Mesendoderm (in vitro differentiated cells): Measurements from ENCODE around the gene RPP38.

ENCODE experiments used
- DNase-seq: peaks from one replicate; pipeline ENCODE4 v3.0.0; 2013
- H2AK5ac ChIP-seq: 2 replicates; pipeline ENCODE4 v1.6.1; 2013; ENCODE audit warnings: low read length, inconsistent platforms
- H2BK120ac ChIP-seq: 2 replicates; pipeline ENCODE4 v1.6.1; 2013; ENCODE audit warnings: low read depth, mild to moderate bottlenecking, low read length, moderate library complexity, mixed read lengths
- H2BK15ac ChIP-seq: replicated peaks from 2 replicates; pipeline ENCODE4 v1.6.1; 2013; ENCODE audit warnings: low read depth, mild to moderate bottlenecking, moderate library complexity
- H2BK5ac ChIP-seq: 2 replicates; pipeline ENCODE4 v1.6.1; 2013; ENCODE audit warnings: low read length, inconsistent platforms
- H3K18ac ChIP-seq: 2 replicates; pipeline ENCODE4 v1.6.1; 2013; ENCODE audit warnings: mild to moderate bottlenecking, low read length, mixed read lengths
- H3K23ac ChIP-seq: one replicate; pipeline ENCODE4 v1.6.1; 2013; ENCODE audit warnings: low read length
- H3K27ac ChIP-seq: 2 replicates; pipeline ENCODE4 v1.5.1; 2013; ENCODE audit warnings: low read depth, mild to moderate bottlenecking, inconsistent platforms, low read length, moderate library complexity
- H3K27me3 ChIP-seq: 2 replicates; pipeline ENCODE4 v1.6.1; 2013; ENCODE audit warnings: low read length, control low read depth, mild to moderate bottlenecking, inconsistent platforms; ENCODE audit not compliant: insufficient read depth, poor library complexity
- H3K36me3 ChIP-seq: 2 replicates; pipeline ENCODE4 v1.6.1; 2013; ENCODE audit warnings: low read length, inconsistent platforms; ENCODE audit not compliant: control insufficient read depth, insufficient read depth
- H3K4ac ChIP-seq: one replicate; pipeline ENCODE4 v1.6.1; 2013; ENCODE audit warnings: low read depth, mild to moderate bottlenecking, low read length, moderate library complexity
- H3K4me1 ChIP-seq: 2 replicates; pipeline ENCODE4 v1.6.1; 2013; ENCODE audit warnings: low read depth, low read length, inconsistent platforms; ENCODE audit not compliant: control insufficient read depth
- H3K4me2 ChIP-seq: 2 replicates; pipeline ENCODE4 v1.6.1; 2013; ENCODE audit warnings: low read length
- H3K4me3 ChIP-seq: 2 replicates; pipeline ENCODE4 v1.5.1; 2013; ENCODE audit warnings: mild to moderate bottlenecking, low read length
- H3K56ac ChIP-seq: one replicate; pipeline ENCODE4 v1.6.1; 2013; ENCODE audit warnings: low read length
- H3K79me1 ChIP-seq: 2 replicates; pipeline ENCODE4 v1.6.1; 2013; ENCODE audit warnings: low read length, inconsistent platforms
- H3K79me2 ChIP-seq: 2 replicates; pipeline ENCODE4 v1.6.1; 2013; ENCODE audit warnings: mild to moderate bottlenecking, low read length; ENCODE audit not compliant: control insufficient read depth, insufficient read depth
- H3K9ac ChIP-seq: 2 replicates; pipeline ENCODE4 v1.6.1; 2013; ENCODE audit warnings: low read length, inconsistent platforms
- H4K5ac ChIP-seq: one replicate; pipeline ENCODE4 v1.6.1; 2013; ENCODE audit warnings: low read length
- H4K8ac ChIP-seq: one replicate; pipeline ENCODE4 v1.6.1; 2013; ENCODE audit warnings: low read depth, mild to moderate bottlenecking, control low read depth, low read length, moderate library complexity
- WGBS: extraction: QIAGEN DNeasy Blood & Tissue Kit; methylation state at CpG from one replicate; pipeline ENCODE4 v1.1.7; 2013; ENCODE audit warnings: low lambda C conversion rate, missing lambda C conversion rate; ENCODE audit not compliant: insufficient coverage; ENCODE audit errors: extremely low coverage; 5-methylcytosine and 5-hydroxymethylcytosine counted together

Gene RPP38

GRCh38 chr10:15137636-15138035 is 40.5 kb downstream of the RPP38 start:
- peaks cover 4% of the 10 kb centered on the region for H3K36me3 ChIP-seq
- H3K4me3 ChIP-seq = no peak overlapping the region

GRCh38 chr10:15140698-15141097 is 43.5 kb downstream of the RPP38 start:
- Histone ChIP-seq H3K27me3 (no peaks in the 10 kb centered on the region), H3K23ac (no peak overlapping the region), H3K79me1 (peaks cover 2% of the 10 kb centered on the region), H2BK15ac (no peak overlapping the region), H3K9ac (no peak overlapping the region), H4K8ac (no peak overlapping the region), H3K79me2 (no peaks in the 10 kb centered on the region), H3K36me3 (no peaks in the 10 kb centered on the region), H2BK120ac (no peak overlapping the region), H3K4me1 (no peaks in the 10 kb centered on the region), H3K18ac (no peak overlapping the region), H2BK5ac (no peak overlapping the region), H3K27ac (no peak overlapping the region), H4K5ac (no peak overlapping the region), H3K56ac (no peak overlapping the region), H3K4me2 (no peak overlapping the region), H2AK5ac (no peak overlapping the region), H3K4me3 (no peak overlapping the region), H3K4ac (no peak overlapping the region)
- no peak for DNase-seq
- no CpG with 5 or more reads among the region's 7 CpGs for WGBS

More at GRCh38 chr10:15137636-15138035, 40.5 kb downstream of the RPP38 start:
- Histone ChIP-seq H3K4ac (no peak overlapping the region), H4K5ac (no peak overlapping the region), H3K9ac (no peak overlapping the region), H3K56ac (no peak overlapping the region), H3K23ac (no peak overlapping the region), H3K4me2 (no peak overlapping the region), H2BK15ac (no peak overlapping the region), H2AK5ac (no peak overlapping the region), H3K79me1 (no peaks in the 10 kb centered on the region), H3K27me3 (no peaks in the 10 kb centered on the region), H3K18ac (no peak overlapping the region), H3K79me2 (no peaks in the 10 kb centered on the region), H2BK5ac (no peak overlapping the region), H3K27ac (no peak overlapping the region), H2BK120ac (no peak overlapping the region), H4K8ac (no peak overlapping the region), H3K4me1 (no peaks in the 10 kb centered on the region)
- WGBS = no CpG with 5 or more reads among the region's 1 CpG
- DNase-seq = no peak

GRCh38 chr10:15141136-15142054 is 44.2 kb downstream of the RPP38 start:
- Histone ChIP-seq H3K56ac (no peak overlapping the region), H3K18ac (no peak overlapping the region), H3K79me2 (no peaks in the 10 kb centered on the region), H3K4me2 (no peak overlapping the region), H3K79me1 (peaks cover 4% of the 10 kb centered on the region), H3K9ac (no peak overlapping the region), H2AK5ac (no peak overlapping the region), H2BK15ac (no peak overlapping the region), H3K27ac (no peak overlapping the region), H3K4me1 (no peaks in the 10 kb centered on the region), H2BK120ac (no peak overlapping the region), H3K4me3 (no peak overlapping the region), H3K36me3 (no peaks in the 10 kb centered on the region), H4K5ac (no peak overlapping the region), H3K4ac (no peak overlapping the region), H4K8ac (no peak overlapping the region), H3K27me3 (no peaks in the 10 kb centered on the region), H2BK5ac (no peak overlapping the region), H3K23ac (no peak overlapping the region)
- WGBS = no CpG with 5 or more reads among the region's 16 CpGs
- no peak for DNase-seq

DNA sequence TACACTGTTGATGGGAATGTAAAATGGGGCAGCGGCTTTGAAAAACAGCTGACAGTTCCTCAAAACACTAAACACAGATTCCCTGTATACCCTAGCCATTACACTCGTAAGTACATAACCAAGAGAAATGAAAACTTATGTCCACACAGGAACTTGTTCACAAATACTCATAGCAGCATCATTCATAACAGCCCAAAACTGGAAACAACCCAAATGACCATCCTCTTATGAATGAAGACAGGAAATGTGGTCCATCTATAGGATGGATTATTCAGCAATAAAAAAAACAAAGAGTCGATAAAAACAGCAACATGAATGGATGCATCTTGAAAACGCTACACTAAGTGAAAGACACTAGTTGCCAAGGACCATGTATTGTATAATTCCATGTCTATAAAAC is 47.6 kb downstream of the RPP38 start:
- H2BK15ac ChIP-seq = no peak overlapping the region
- H4K5ac ChIP-seq = no peak overlapping the region
- no peak overlapping the region for H2BK5ac ChIP-seq
- no peak overlapping the region for H4K8ac ChIP-seq
- no peak overlapping the region for H3K23ac ChIP-seq
- H3K36me3 ChIP-seq = no peaks in the 10 kb centered on the region
- no CpG with 5 or more reads among the region's 4 CpGs for WGBS
- DNase-seq = no peak
- H3K79me2 ChIP-seq = peaks cover 4% of the 10 kb centered on the region
- H3K4me3 ChIP-seq = no peak overlapping the region
- no peak overlapping the region for H3K56ac ChIP-seq
- H2BK120ac ChIP-seq = no peak overlapping the region
- H3K79me1 ChIP-seq = peaks cover 10% of the 10 kb centered on the region
- H3K27me3 ChIP-seq = no peaks in the 10 kb centered on the region
- no peaks in the 10 kb centered on the region for H3K4me1 ChIP-seq
- H3K18ac ChIP-seq = no peak overlapping the region
- no peak overlapping the region for H3K4me2 ChIP-seq
- no peak overlapping the region for H3K27ac ChIP-seq
- H3K4ac ChIP-seq = no peak overlapping the region
- no peak overlapping the region for H3K9ac ChIP-seq
- no peak overlapping the region for H2AK5ac ChIP-seq

- Histone ChIP-seq H3K27ac (no peak overlapping the region), H4K5ac (no peak overlapping the region), H3K79me2 (peaks cover 4% of the 10 kb centered on the region), H2BK120ac (no peak overlapping the region), H3K4ac (no peak overlapping the region), H3K27me3 (no peaks in the 10 kb centered on the region), H3K56ac (no peak overlapping the region), H3K79me1 (peaks cover 12% of the 10 kb centered on the region), H3K9ac (no peak overlapping the region), H4K8ac (no peak overlapping the region), H2BK15ac (no peak overlapping the region), H3K23ac (no peak overlapping the region), H3K4me1 (no peaks in the 10 kb centered on the region), H3K36me3 (no peaks in the 10 kb centered on the region), H3K4me2 (no peak overlapping the region), H2BK5ac (no peak overlapping the region), H2AK5ac (no peak overlapping the region), H3K18ac (no peak overlapping the region), H3K4me3 (no peak overlapping the region)
- no CpG with 5 or more reads among the region's 7 CpGs for WGBS
- DNase-seq = peak; percentile 46
Measured at GRCh38 chr10:15146366-15146765, 49.2 kb downstream of the RPP38 start.
